Activated CD4-positive, alpha-beta T cell treated with anti-CD3 and anti-CD28 coated beads, Interleukin-2, amount 10 ng/mL, durations not matched to agents 7 days and 5 days (primary cell): ENCODE measurements around the gene CDK2. TPM values are rescaled to one million over a fixed set of nuclear protein-coding genes. Genes with fewer than 3 reads are reported as not detected.

ENCODE experiments used
- total RNA-seq, 2 experiments: library from RNA; stranded (reverse); gene quantifications; one replicate each; pipeline ENCODE4 v1.2.3, GENCODE V29; 2021

Gene CDK2
- total RNA-seq, 2 experiments from 2014 or later, result 96.6 to 106 TPM

Other genes starting within 250 kb of the CDK2 start
- gene RDH5, start 246.4 kb upstream of the CDK2 start, total RNA-seq, result 10 to 100 TPM; 23.3 to 25.8 TPM
- 100 to 1,000 TPM; 108 to 116 TPM for gene CD63, start 237.8 kb upstream of the CDK2 start, total RNA-seq
- 10 to 100 TPM in 1 of 2 experiments, 1 to 10 TPM in 1; 9.7 to 10.4 TPM for gene GDF11, start 223.7 kb upstream of the CDK2 start, total RNA-seq
- 100 to 1,000 TPM in 1 of 2 experiments, 10 to 100 TPM in 1; 87.5 to 102 TPM for gene SARNP, start 149.1 kb upstream of the CDK2 start, total RNA-seq
- 10 to 100 TPM; 52.7 to 67.1 TPM for gene ORMDL2, start 148.8 kb upstream of the CDK2 start, total RNA-seq
- 10 to 100 TPM; 32.6 to 35.8 TPM for gene DNAJC14, start 137.2 kb upstream of the CDK2 start, total RNA-seq
- not detected for gene MMP19, start 123.9 kb upstream of the CDK2 start, total RNA-seq
- 10 to 100 TPM; 50.3 to 50.7 TPM for gene PYM1, start 38.9 kb upstream of the CDK2 start, total RNA-seq
- 100 to 1,000 TPM; 766 to 771 TPM for gene DGKA, start 35.7 kb upstream of the CDK2 start, total RNA-seq
- under 1 TPM in 1 of 2 experiments, not detected in 1; 0.37 TPM for gene PMEL, start 788 bp upstream of the CDK2 start, total RNA-seq
- gene RAB5B, start 7.2 kb downstream of the CDK2 start, total RNA-seq, result 10 to 100 TPM; 56.9 to 58.1 TPM
- gene SUOX, start 30.4 kb downstream of the CDK2 start, total RNA-seq, result 1 to 10 TPM; 2.4 to 3.5 TPM
- gene IKZF4, start 54.2 kb downstream of the CDK2 start, total RNA-seq, result 10 to 100 TPM; 15.7 to 17.4 TPM
- 10 to 100 TPM; 47.2 to 48.3 TPM for gene RPS26, start 75.1 kb downstream of the CDK2 start, total RNA-seq
- 1 to 10 TPM; 1.3 to 1.5 TPM for gene ERBB3, start 113.3 kb downstream of the CDK2 start, total RNA-seq
- 100 to 1,000 TPM; 244 to 289 TPM for gene PA2G4, start 137.7 kb downstream of the CDK2 start, total RNA-seq
- gene RPL41, start 149.8 kb downstream of the CDK2 start, total RNA-seq, result 1,000 to 10,000 TPM; 3,940 to 4,815 TPM
- gene ZC3H10, start 151.4 kb downstream of the CDK2 start, total RNA-seq, result 1 to 10 TPM; 8.2 to 9.1 TPM
- 100 to 1,000 TPM; 367 to 399 TPM for gene ESYT1, start 161.4 kb downstream of the CDK2 start, total RNA-seq
- 10 to 100 TPM; 56.6 to 63.4 TPM for gene MYL6B, start 185.8 kb downstream of the CDK2 start, total RNA-seq
- gene MYL6, start 191.5 kb downstream of the CDK2 start, total RNA-seq, result 1,000 to 10,000 TPM; 1,336 to 1,525 TPM
- gene SMARCC2, start 222.7 kb downstream of the CDK2 start, total RNA-seq, result 100 to 1,000 TPM; 140 to 173 TPM